HG03103 (cell line): Measurements from ENCODE around the gene BMP8B.

ENCODE experiments used
- ATAC-seq: cut with Tn5 transposase; IDR thresholded peaks from one replicate; pipeline ENCODE4 v1.9.1; 2021; ENCODE audit warnings: low read depth; ENCODE audit not compliant: unreplicated experiment

The BMP8B gene

DNA sequence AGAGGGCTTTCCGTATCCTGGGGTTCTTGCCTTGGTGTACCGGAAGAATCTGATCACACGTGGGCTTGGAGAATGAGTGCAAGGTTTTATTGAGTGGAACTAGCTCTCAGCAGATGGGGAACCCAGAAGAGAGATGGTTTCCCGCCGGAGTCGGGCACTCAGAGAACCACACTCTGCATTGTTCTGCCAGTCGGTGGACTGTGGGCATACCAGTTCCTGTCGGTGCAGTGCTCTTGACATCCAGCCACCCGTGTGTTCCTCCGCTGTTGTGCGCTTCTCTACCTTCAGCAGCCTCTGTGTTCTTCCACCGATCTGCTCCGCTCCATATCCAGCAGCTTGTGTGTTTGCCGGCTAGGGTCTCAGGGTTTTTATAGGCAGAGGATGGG lies 60.7 kb downstream of the BMP8B start:
- no peak for ATAC-seq

DNA sequence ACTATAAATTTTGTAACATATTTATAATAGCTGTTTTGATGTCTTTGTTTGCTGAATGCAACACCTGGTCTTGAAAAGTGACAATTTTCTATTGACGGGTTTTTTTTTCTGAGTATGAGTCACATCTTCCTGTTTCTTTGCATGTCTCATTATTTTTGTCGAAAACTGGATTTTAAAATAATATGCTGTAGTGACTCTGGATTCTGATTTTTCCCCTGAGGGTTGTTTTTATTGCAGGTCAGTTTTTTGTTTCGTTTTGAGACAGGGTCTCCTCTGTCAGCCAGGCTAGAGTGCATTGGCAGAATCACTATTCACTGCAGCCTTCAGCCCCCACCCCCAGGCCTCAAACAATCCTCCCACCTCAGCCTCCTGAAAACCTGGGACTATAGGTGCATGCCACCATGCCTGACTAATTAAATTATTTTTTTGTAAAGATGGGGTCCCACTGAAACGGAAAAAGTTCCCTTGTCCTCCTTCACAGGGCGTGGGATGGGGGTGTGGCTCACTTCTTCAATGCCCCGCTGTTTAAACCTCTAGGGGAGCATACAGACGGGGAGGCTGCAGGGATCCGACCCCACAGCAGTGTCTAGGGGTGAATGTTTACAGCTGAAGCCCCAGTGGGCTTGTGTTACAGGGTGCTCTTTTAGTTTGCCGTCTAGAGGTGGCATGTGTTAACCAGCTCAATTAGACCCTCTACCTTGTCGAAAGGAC lies 61.3 kb downstream of the BMP8B start:
- ATAC-seq: no peak

DNA sequence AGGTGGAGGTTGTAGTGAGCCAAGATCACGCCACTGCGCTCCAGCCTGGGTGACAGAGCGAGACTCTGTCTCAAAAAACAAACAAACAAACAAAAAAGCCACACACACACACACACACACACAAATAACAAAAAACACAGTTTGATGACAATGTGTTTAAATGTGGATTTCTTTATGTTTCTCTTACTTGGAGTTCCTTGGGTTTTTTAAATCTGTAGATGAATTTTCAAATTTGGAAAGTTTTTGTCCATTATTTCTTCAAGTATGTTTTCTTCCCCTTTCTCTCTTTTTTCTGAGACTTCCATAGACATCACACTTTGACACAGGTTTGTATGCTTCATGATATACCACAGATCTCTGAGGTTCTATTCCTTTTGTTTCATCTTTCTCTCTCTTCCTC lies 62.1 kb downstream of the BMP8B start:
- ATAC-seq: no peak

DNA sequence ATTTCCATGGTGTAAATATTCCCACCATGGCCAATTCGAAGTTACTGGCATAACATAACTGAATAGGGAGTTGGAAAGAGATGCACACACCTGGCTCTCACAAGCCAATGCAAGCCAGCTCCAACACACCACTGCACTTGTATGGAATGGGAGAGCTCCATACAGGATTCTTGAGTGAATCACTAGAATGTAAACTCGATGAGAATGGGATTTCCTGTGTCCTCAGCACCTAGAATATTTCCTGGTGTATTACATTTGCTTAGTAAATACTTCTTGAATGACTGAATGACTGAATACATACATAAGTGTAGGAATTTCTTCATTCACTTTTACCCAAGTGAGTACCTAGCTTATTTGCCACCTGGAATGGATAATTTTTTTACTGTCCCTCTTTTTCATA lies 66.2 kb downstream of the BMP8B start:
- no peak for ATAC-seq

DNA sequence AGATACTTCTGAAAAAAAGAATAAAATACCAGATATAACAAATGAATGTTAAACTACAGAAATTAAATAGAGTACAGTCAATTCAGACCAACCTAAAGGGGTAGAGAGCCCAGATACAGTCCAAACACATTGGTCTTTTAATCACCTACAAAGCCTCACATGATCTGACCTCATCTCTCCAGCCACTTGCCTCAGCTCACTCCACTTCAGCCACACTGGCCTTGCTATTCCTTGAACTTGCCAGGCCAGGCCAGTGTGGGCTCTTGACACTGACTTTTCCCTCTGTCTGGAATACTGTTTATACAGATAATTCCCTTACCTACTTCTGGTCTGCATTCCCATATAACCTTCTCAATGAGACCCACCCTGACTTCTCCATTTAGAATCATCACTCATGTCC lies 67.0 kb downstream of the BMP8B start:
- ATAC-seq: no peak

DNA sequence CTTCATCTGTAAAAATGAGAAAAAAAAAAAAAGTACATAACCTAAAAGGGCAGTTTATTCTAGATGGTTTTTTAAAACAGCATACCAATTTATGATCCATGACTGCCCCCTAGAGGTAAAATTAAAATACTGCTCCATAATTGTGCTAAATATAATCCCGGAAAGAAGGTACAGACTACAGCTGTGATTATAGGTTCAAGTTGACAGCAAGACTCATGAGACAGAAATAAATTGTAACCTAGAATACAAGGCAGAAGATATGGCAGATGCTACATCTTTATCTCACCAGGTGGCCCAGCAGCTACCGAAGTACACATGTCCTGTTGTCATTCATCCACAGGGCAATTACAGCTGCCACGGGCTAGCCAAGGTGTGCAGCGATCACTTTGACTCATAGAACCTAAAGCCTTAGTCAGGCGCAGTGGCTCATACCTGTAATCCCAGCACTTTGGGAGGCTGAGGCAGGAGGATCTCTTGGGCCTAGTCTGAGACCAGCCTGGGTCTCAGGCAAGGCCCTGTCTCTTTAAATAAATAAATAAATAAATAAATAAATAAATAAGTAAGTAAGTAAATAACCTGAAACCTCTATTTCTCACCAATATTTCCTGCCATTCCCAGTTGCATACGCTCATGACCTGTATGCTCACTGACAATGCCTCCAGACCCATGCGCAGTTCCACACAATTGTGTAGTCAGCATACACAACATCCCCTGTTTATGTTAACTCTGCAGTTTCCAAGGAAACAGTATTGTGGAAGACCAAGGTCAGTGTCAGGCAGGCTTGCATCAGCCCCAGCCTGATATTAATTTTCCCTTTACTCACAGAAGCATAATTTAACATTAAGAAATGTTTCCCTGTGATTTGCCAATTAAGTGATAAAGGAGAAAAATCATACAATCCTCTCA lies 68.3 kb downstream of the BMP8B start:
- no peak for ATAC-seq

DNA sequence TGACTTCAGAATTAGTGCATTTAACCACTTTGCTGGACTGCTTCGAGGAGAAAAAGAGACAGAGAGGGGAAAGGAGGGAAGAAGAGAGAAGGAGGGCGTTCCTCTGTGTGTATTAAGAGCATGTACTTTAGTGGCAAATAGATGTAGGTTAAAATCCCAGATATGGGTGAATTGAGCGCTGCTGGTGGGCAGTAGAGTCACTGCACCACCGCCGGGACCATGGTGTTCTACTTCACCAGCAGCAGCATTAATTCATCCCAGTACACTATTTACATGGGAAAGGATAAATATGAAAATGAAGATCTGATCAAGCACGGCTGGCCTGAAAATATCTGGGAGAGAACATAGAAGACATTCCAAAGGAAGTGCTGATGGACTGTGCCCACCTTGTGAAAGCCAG lies 70.9 kb downstream of the BMP8B start:
- ATAC-seq: no peak

DNA sequence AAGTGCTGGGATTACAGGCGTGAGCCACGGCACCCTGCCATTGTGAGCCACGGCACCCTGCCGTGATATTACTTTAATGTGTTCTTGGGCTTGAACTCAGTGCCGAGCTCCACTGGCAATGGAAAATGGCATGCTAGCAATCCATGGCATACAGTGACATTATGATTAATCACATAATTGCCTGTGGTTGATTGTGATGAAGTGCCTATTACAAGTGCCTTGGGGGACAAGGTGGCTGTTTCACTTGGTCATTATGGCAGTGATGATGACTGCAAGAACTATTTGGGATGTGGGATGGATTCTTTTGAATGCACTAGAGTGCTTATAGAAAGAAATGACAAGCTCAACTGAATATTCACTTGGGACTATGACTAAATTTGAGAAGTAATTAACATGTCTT lies 75.1 kb downstream of the BMP8B start:
- ATAC-seq: no peak

DNA sequence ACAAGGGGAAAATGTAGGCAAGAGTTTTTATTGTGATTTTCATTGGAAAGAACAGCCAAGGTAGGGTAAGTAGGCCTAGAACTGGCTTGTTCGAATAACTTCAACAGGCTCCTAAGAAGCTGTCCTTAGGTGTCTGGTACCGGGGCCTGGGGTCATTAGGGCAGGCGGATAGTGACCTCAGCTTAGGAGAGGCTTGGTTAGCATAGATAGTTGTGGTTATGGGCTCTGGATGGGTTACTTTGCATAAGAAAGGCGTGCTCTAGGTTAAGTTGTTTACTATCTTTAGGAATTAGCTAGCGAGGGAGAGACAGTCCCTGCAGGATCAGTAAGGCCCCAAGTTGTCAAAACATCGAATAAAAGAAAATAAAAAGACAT lies 76.7 kb downstream of the BMP8B start:
- ATAC-seq: no peak

DNA sequence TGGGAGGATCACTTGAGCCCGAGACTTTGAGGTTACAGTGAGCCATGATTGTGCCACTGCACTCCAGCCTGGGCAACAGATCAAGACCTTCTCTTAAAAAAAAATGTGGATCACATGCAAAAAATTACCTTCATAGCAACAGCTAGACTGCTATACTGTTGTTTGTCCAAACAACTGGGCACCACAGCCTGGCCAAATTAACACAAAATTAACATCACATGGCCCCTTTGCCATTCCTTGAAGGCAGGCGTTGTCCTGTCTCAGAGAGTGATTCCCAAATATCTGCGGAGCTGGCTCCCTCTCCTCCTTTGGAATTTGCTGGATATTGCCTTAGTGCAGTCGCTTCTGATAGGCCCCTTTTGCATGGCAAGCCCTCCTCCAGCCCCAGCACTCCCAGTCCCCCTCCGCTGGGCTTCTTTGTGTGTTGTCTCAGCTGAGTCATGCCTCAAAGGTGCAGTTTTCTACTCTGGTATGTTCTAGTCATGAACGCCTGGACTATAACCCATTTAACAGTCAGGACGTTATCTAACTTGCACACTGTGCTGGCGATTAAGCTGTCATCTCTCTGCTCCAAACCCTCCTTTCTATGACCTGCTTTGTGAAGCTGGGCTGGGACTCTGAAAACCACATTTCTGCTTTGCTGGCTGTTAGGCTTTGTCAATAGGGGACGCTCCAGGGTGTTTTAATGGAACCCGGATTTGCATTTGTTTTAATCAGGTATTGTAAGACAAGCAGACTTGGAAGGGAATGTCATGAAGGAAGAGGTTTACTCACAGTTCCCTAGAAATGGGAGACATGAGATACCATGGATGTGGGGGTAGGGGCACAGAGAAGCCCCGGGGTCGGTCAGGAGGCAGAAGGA lies 77.3 kb downstream of the BMP8B start:
- ATAC-seq: no peak

DNA sequence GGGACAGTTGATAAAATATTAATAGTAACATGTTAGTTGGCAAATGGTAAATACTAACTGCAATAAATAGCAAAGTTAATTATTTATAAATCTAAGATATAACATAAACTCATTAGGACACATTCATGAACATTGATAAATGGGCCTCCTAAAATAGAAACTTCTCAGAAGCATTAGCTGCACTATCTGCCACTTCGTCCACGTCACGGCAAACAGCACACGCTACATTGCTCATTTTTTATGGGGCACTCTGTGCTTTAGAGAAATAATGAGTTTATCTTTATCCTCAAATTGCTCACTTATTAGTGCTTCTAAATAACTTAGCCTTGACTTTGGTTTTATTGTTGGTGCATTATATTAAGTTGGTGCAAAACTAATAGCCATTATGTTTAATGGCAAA lies 81.2 kb downstream of the BMP8B start:
- ATAC-seq: no peak
